Measurements from ENCODE around the gene TLCD4.

- TF ChIP-seq CTCF (IDR thresholded peaks at IDR 0.05; ENCODE audit: low read depth, low read length) (no peak), EZH2phosphoT487 (IDR thresholded peaks at IDR 0.05; ENCODE audit: low read depth) (no peak)
Measured at GRCh38 chr1:95111014-95111413, 6.1 kb upstream of the TLCD4 start.
